ENCODE results near the gene SUCO. TPM values are rescaled to one million over a fixed set of nuclear protein-coding genes. Genes with fewer than 3 reads are reported as not detected.

The SUCO gene
- total RNA-seq, 2 donors from 2014 or later: 62.2 TPM

GRCh38 chr1:172532183-172532699, 709 bp upstream of the SUCO start:
- H3K4me1 ChIP-seq (ENCODE audit: control insufficient read depth, insufficient read depth, low read length): peaks cover 7% of the 10 kb centered on the region
- H3K4me3 Mint-ChIP-seq: peak overlapping the region; percentile 84
- H3K27me3 Mint-ChIP-seq (ENCODE audit: insufficient read depth): no peaks in the 10 kb centered on the region
- H3K4me3 ChIP-seq (ENCODE audit: low read length): peak overlapping the region; percentile 96
- TF ChIP-seq CTCF (conservative IDR thresholded peaks at IDR 0.05): no peak
- peaks cover 35% of the 10 kb centered on the region for H3K4me1 Mint-ChIP-seq
- 0% methylated on average over 12 to 18 of the region's 18 CpGs for WGBS, 2 experiments (ENCODE audit: insufficient coverage in 1 of 2, insufficient read length in 1 of 2)
- H3K9me3 ChIP-seq (ENCODE audit: control insufficient read depth, low read length): no peaks in the 10 kb centered on the region
- H3K36me3 ChIP-seq (ENCODE audit: control insufficient read depth, insufficient read depth, low read length): no peaks in the 10 kb centered on the region
- H3K9ac ChIP-seq (ENCODE audit: extremely low read depth, low read length, poor library complexity, severe bottlenecking): peak overlapping the region; percentile 68
- H3K27me3 ChIP-seq (ENCODE audit: control insufficient read depth, insufficient read depth, low read length, poor library complexity, severe bottlenecking): peaks cover 4% of the 10 kb centered on the region
- no peaks in the 10 kb centered on the region for H3K36me3 Mint-ChIP-seq (ENCODE audit: low read depth)
- peak; percentile 95 for DNase-seq
- peak overlapping the region; percentile 98 for H3K27ac ChIP-seq (ENCODE audit: low read depth, low read length)
- no peaks in the 10 kb centered on the region for H3K9me3 Mint-ChIP-seq
- H3K27ac Mint-ChIP-seq: peak overlapping the region; percentile 99

- Mint-ChIP-seq H3K4me1 (peaks cover 44% of the 10 kb centered on the region), H3K27me3 (ENCODE audit: insufficient read depth) (no peaks in the 10 kb centered on the region), H3K4me3 (peak overlapping the region; percentile 84), H3K27ac (peak overlapping the region; percentile 91), H3K36me3 (ENCODE audit: low read depth) (no peaks in the 10 kb centered on the region), H3K9me3 (no peaks in the 10 kb centered on the region)
- peak; percentile 1 for TF ChIP-seq CTCF (conservative IDR thresholded peaks at IDR 0.05)
- Histone ChIP-seq H3K27ac (ENCODE audit: low read depth, low read length) (peak overlapping the region; percentile 98), H3K4me1 (ENCODE audit: control insufficient read depth, insufficient read depth, low read length) (peaks cover 15% of the 10 kb centered on the region), H3K9ac (ENCODE audit: extremely low read depth, low read length, poor library complexity, severe bottlenecking) (peak overlapping the region; percentile 77), H3K9me3 (ENCODE audit: control insufficient read depth, low read length) (no peaks in the 10 kb centered on the region), H3K36me3 (ENCODE audit: control insufficient read depth, insufficient read depth, low read length) (no peaks in the 10 kb centered on the region), H3K4me3 (ENCODE audit: low read length) (peak overlapping the region; percentile 96), H3K27me3 (ENCODE audit: control insufficient read depth, insufficient read depth, low read length, poor library complexity, severe bottlenecking) (peaks cover 4% of the 10 kb centered on the region)
- peak; percentile 72 for DNase-seq
- 0% methylated on average over 14 to 23 of the region's 23 CpGs for WGBS, 2 experiments (ENCODE audit: insufficient coverage in 1 of 2, insufficient read length in 1 of 2)
Observed at GRCh38 chr1:172533513-172534151, 682 bp downstream of the SUCO start.

- H3K27me3 Mint-ChIP-seq (ENCODE audit: insufficient read depth): no peaks in the 10 kb centered on the region
- peaks cover 52% of the 10 kb centered on the region for H3K4me1 Mint-ChIP-seq
- no peak for TF ChIP-seq CTCF (conservative IDR thresholded peaks at IDR 0.05)
- H3K36me3 Mint-ChIP-seq (ENCODE audit: low read depth): no peaks in the 10 kb centered on the region
- H3K27ac ChIP-seq (ENCODE audit: low read depth, low read length): no peak overlapping the region
- no peak overlapping the region for H3K27ac Mint-ChIP-seq
- peaks cover 17% of the 10 kb centered on the region for H3K4me1 ChIP-seq (ENCODE audit: control insufficient read depth, insufficient read depth, low read length)
- no peak for DNase-seq
- H3K9me3 ChIP-seq (ENCODE audit: control insufficient read depth, low read length): no peaks in the 10 kb centered on the region
- no peaks in the 10 kb centered on the region for H3K36me3 ChIP-seq (ENCODE audit: control insufficient read depth, insufficient read depth, low read length)
- WGBS, 2 experiments (ENCODE audit: insufficient coverage in 1 of 2, insufficient read length in 1 of 2): 86 to 100% methylated on average over 1 to 3 of the region's 3 CpGs
- H3K9ac ChIP-seq (ENCODE audit: extremely low read depth, low read length, poor library complexity, severe bottlenecking): no peak overlapping the region
- H3K9me3 Mint-ChIP-seq: no peaks in the 10 kb centered on the region
- no peak overlapping the region for H3K4me3 Mint-ChIP-seq
- H3K27me3 ChIP-seq (ENCODE audit: control insufficient read depth, insufficient read depth, low read length, poor library complexity, severe bottlenecking): no peaks in the 10 kb centered on the region
- peak overlapping the region; percentile 96 for H3K4me3 ChIP-seq (ENCODE audit: low read length)
Observed at GRCh38 chr1:172536256-172536655, 3.3 kb downstream of the SUCO start.

Data from endodermal cell (in vitro differentiated cells).